ENCODE results near the gene PARP1. TPM values are rescaled to one million over a fixed set of nuclear protein-coding genes. Genes with fewer than 3 reads are reported as not detected.
"Not testable (repeated sequence)": the region's sequence is repeated elsewhere in the genome, so short reads cannot be mapped to it uniquely, and the experiment has no call there.

PARP1 gene
- total RNA-seq, 1 experiment from 2014 or later = 213 TPM

- no TSS peak for BruUV-seq (replicated peaks)
- no peaks in the 10 kb centered on the region for H3K27me3 ChIP-seq (ENCODE audit: insufficient read depth, low read length)
- TF ChIP-seq TCF7L2 (IDR thresholded peaks at IDR 0.05; ENCODE audit: borderline replicate concordance, extremely low read depth, insufficient read depth, insufficient read length) = no peak
- no peak for TF ChIP-seq YY1 (IDR thresholded peaks at IDR 0.05; ENCODE audit: extremely low read depth, insufficient replicate concordance, low read depth, low read length)
- TF ChIP-seq CTCF (IDR thresholded peaks at IDR 0.05 in 2 of 3, conservative IDR thresholded peaks at IDR 0.05 in 1 of 3; ENCODE audit: borderline replicate concordance in 1 of 3, insufficient read depth in 1 of 3, low read depth in 2 of 3, low read length in 2 of 3) = no peak
- no peak for TF ChIP-seq RAD21 (IDR thresholded peaks at IDR 0.05; ENCODE audit: low read depth)
- no peak for TF ChIP-seq ZFX (IDR thresholded peaks at IDR 0.05)
- no peak for TF ChIP-seq FOSL1 (IDR thresholded peaks at IDR 0.05; ENCODE audit: low read depth)
- TF ChIP-seq CBX3 (IDR thresholded peaks at IDR 0.05; ENCODE audit: low read depth) = no peak
- TF ChIP-seq SP1 (IDR thresholded peaks at IDR 0.05; ENCODE audit: low read depth) = no peak
- TF ChIP-seq POLR2AphosphoS5 (IDR thresholded peaks at IDR 0.05; ENCODE audit: low read depth, low read length) = no peak
- TF ChIP-seq ZNF274 (IDR thresholded peaks at IDR 0.05; ENCODE audit: low read depth, low read length) = no peak
- POLR2A ChIA-PET = no interaction called here
- H3K79me2 ChIP-seq (ENCODE audit: insufficient read depth, low read length) = no peaks in the 10 kb centered on the region
- H3K27ac ChIP-seq (ENCODE audit: low read depth, low read length) = no peak overlapping the region
- no peaks in the 10 kb centered on the region for H3K36me3 ChIP-seq (ENCODE audit: control insufficient read depth in 1 of 2, insufficient read depth in 2 of 2, low read length in 2 of 2)
- H3K4me2 ChIP-seq (ENCODE audit: low read length) = no peak overlapping the region
- H3K4me1 ChIP-seq (ENCODE audit: control insufficient read depth in 1 of 2, insufficient read depth in 2 of 2, low read length in 2 of 2) = no peaks in the 10 kb centered on the region
- H3K9me3 ChIP-seq (ENCODE audit: control insufficient read depth in 1 of 2, insufficient read depth in 1 of 2, low read depth in 1 of 2, low read length in 2 of 2) = no peaks in the 10 kb centered on the region
- H4K20me1 ChIP-seq (ENCODE audit: insufficient read depth) = no peaks in the 10 kb centered on the region
- DNase-seq (ENCODE audit: low read depth, low spot score) (no peak), ATAC-seq (no peak)
- H3K4me3 ChIP-seq (replicated peaks in 1 of 2; ENCODE audit: low read depth in 1 of 2, low read length in 2 of 2) = no peak overlapping the region
- H2AFZ ChIP-seq (ENCODE audit: low read depth, low read length, poor library complexity, severe bottlenecking) = no peak overlapping the region
- H3K9me2 ChIP-seq (ENCODE audit: insufficient read depth) = no peaks in the 10 kb centered on the region
- intact Hi-C loops (cut with micrococcal nuclease) = no loop called here
- RAD21 ChIA-PET (ENCODE audit: low non-redundant PET in 1 of 2, low total read pairs in 2 of 2, uncharacterized antibody in 2 of 2, unreplicated experiment in 2 of 2) = no interaction called here
- CTCF ChIA-PET = no interaction called here
- H3K9ac ChIP-seq (ENCODE audit: low read length) = no peak overlapping the region
These were observed 65.2 kb downstream of the PARP1 start for GRCh38 chr1:226342656-226343055.

- H4K20me1 ChIP-seq (ENCODE audit: insufficient read depth); CTCF ChIA-PET; ATAC-seq; H3K79me2 ChIP-seq (ENCODE audit: insufficient read depth, low read length); H3K4me2 ChIP-seq (ENCODE audit: low read length); H3K9me2 ChIP-seq (ENCODE audit: insufficient read depth); H3K4me1 ChIP-seq (ENCODE audit: control insufficient read depth in 1 of 2, insufficient read depth in 2 of 2, low read length in 2 of 2); H2AFZ ChIP-seq (ENCODE audit: low read depth, low read length, poor library complexity, severe bottlenecking); intact Hi-C loops (cut with micrococcal nuclease); H3K27ac ChIP-seq (ENCODE audit: low read depth, low read length); RAD21 ChIA-PET (ENCODE audit: low non-redundant PET in 1 of 2, low total read pairs in 2 of 2, uncharacterized antibody in 2 of 2, unreplicated experiment in 2 of 2); H3K4me3 ChIP-seq (replicated peaks in 1 of 2; ENCODE audit: low read depth in 1 of 2, low read length in 2 of 2); BruUV-seq (replicated peaks); H3K27me3 ChIP-seq (ENCODE audit: insufficient read depth, low read length); DNase-seq (ENCODE audit: low read depth, low spot score); H3K9ac ChIP-seq (ENCODE audit: low read length); POLR2A ChIA-PET; H3K36me3 ChIP-seq (ENCODE audit: control insufficient read depth in 1 of 2, insufficient read depth in 2 of 2, low read length in 2 of 2); H3K9me3 ChIP-seq (ENCODE audit: control insufficient read depth in 1 of 2, insufficient read depth in 1 of 2, low read depth in 1 of 2, low read length in 2 of 2): not testable (repeated sequence)
These were observed 67.8 kb downstream of the PARP1 start for GRCh38 chr1:226340111-226340510.

Measured in HCT116 (cell line).